ENCODE data around the gene ITGAD. TPM values are rescaled to one million over a fixed set of nuclear protein-coding genes. Genes with fewer than 3 reads are reported as not detected.
A peak's percentile ranks its signal among the peaks of the same experiment; 100 is the strongest.

Gene ITGAD
- total and polyA plus RNA-seq, 2 of the 13 experiments (the other 11 are each of a cell fraction or from before 2014, with no cell fraction given): not detected

GRCh38 chr16:31460582-31461002, 67.5 kb downstream of the ITGAD start (continued):
- TF ChIP-seq PBX3 (CRISPR knock-in tag; IDR thresholded peaks at IDR 0.05; ENCODE audit: borderline replicate concordance) (no peak), ZMYM2 (CRISPR knock-in tag; IDR thresholded peaks at IDR 0.05) (no peak), ZNF34 (CRISPR knock-in tag; IDR thresholded peaks at IDR 0.05; ENCODE audit: borderline replicate concordance) (0 out of 2 replicates have a peak, but pooled peaks have one; percentile 43), REXO4 (CRISPR knock-in tag; IDR thresholded peaks at IDR 0.05; ENCODE audit: borderline replicate concordance) (no peak), FOXK1 (CRISPR knock-in tag; IDR thresholded peaks at IDR 0.05; ENCODE audit: borderline replicate concordance, low read depth) (peak; percentile 13; the same call in 1 of the 2 replicates), MIXL1 (CRISPR knock-in tag; IDR thresholded peaks at IDR 0.05) (0 out of 2 replicates have a peak, but pooled peaks have one; percentile 13), ZNF12 (CRISPR knock-in tag; IDR thresholded peaks at IDR 0.05) (no peak), ZNF160 (CRISPR knock-in tag; IDR thresholded peaks at IDR 0.05) (no peak), GATAD1 (CRISPR knock-in tag; IDR thresholded peaks at IDR 0.05) (peak; percentile 14; the same call in 1 of the 2 replicates), FOXO1 (CRISPR knock-in tag; IDR thresholded peaks at IDR 0.05) (0 out of 2 replicates have a peak, but pooled peaks have one; percentile 30), CHD4 (IDR thresholded peaks at IDR 0.05; ENCODE audit: borderline replicate concordance, low read length) (peak; percentile 40; the same call in 1 of the 2 replicates), CTCF (CRISPR knock-in tag; IDR thresholded peaks at IDR 0.05) (peak; percentile 45), ZFP82 (CRISPR knock-in tag; IDR thresholded peaks at IDR 0.05; ENCODE audit: borderline replicate concordance) (no peak), HINFP (CRISPR knock-in tag; IDR thresholded peaks at IDR 0.05; ENCODE audit: low read depth) (0 out of 2 replicates have a peak, but pooled peaks have one; percentile 41), TEAD3 (CRISPR knock-in tag; optimal IDR thresholded peaks at IDR 0.05; ENCODE audit: borderline replicate concordance) (peak; percentile 46), ARID3A (IDR thresholded peaks at IDR 0.05; ENCODE audit: low read depth, low read length) (no peak), HBP1 (CRISPR knock-in tag; IDR thresholded peaks at IDR 0.05; ENCODE audit: low read depth) (no peak)

Measured in HepG2 (cell line).